ENCODE data around the gene MRPS21. TPM values are rescaled to one million over a fixed set of nuclear protein-coding genes. Genes with fewer than 3 reads are reported as not detected.

MRPS21 gene
- total RNA-seq, 1 experiment from 2014 or later = 62.6 TPM

DNA sequence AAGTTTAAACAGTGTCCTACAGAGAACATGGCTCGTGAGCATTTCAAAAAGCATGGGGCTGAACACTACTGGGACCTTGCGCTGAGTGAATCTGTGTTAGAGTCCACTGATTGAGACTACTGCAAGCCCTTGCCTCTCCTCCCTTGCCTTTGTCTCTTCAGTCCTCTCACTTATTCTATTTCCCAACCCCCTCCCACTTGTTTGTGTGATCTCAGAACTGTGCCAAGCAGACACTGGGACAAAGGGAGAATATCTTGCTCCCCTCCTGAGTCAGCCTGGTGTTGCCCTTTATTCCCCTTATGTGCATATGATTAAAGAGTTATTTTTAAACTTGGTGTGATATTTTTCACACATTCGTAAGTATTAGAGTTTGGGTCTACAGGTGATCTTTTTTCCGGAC is 59.2 kb downstream of the MRPS21 start:
- no peak for DNase-seq
- Histone ChIP-seq H4K20me1 (ENCODE audit: insufficient read depth) (no peaks in the 10 kb centered on the region), H3K4me1 (replicated peaks; ENCODE audit: insufficient read depth) (no peaks in the 10 kb centered on the region), H2AFZ (no peak overlapping the region), H3F3A (ENCODE audit: insufficient read depth, low read depth) (peaks cover 14% of the 10 kb centered on the region; the same call in 1 of the 2 replicates), H3K27ac (no peak overlapping the region), H3K36me3 (ENCODE audit: low read depth) (peaks cover 22% of the 10 kb centered on the region; the same call in 1 of the 2 replicates), H3K79me2 (ENCODE audit: low read depth) (no peaks in the 10 kb centered on the region), H3K9me2 (ENCODE audit: insufficient read depth) (no peaks in the 10 kb centered on the region; the same call in 1 of the 2 replicates), H3K9me3 (ENCODE audit: insufficient read depth, low read depth) (no peaks in the 10 kb centered on the region), H3K4me2 (no peak overlapping the region), H3K4me3 (no peak overlapping the region), H3K27me3 (ENCODE audit: insufficient read depth, low read depth) (no peaks in the 10 kb centered on the region)
- intact Hi-C loops (cut with micrococcal nuclease; ENCODE audit: unreplicated experiment) = no loop called here
- TF ChIP-seq, protein P1, sequence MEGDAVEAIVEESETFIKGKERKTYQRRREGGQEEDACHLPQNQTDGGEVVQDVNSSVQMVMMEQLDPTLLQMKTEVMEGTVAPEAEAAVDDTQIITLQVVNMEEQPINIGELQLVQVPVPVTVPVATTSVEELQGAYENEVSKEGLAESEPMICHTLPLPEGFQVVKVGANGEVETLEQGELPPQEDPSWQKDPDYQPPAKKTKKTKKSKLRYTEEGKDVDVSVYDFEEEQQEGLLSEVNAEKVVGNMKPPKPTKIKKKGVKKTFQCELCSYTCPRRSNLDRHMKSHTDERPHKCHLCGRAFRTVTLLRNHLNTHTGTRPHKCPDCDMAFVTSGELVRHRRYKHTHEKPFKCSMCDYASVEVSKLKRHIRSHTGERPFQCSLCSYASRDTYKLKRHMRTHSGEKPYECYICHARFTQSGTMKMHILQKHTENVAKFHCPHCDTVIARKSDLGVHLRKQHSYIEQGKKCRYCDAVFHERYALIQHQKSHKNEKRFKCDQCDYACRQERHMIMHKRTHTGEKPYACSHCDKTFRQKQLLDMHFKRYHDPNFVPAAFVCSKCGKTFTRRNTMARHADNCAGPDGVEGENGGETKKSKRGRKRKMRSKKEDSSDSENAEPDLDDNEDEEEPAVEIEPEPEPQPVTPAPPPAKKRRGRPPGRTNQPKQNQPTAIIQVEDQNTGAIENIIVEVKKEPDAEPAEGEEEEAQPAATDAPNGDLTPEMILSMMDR (conservative IDR thresholded peaks at IDR 0.05) = no peak
- TF ChIP-seq EZH2 (IDR thresholded peaks at IDR 0.05; ENCODE audit: low read depth) = no peak
- POLR2A ChIA-PET (ENCODE audit: unreplicated experiment) = no interaction called here
- CTCF ChIA-PET = no interaction called here
- no TSS peak for BruUV-seq (replicated peaks)

Other genes with a start within 250 kb of the MRPS21 start
- gene VPS45, start 226.1 kb upstream of the MRPS21 start, total RNA-seq (2021) = 27.8 and 30.3 TPM in 2 replicates
- 1.3 and 2.2 TPM in 2 replicates for gene PLEKHO1, start 143.9 kb upstream of the MRPS21 start, total RNA-seq (2021)
- 63.3 and 63.5 TPM in 2 replicates for gene ANP32E, start 57.7 kb upstream of the MRPS21 start, total RNA-seq (2021)
- 0.95 and 1.7 TPM in 2 replicates for gene CA14, start 36.1 kb upstream of the MRPS21 start, total RNA-seq (2021)
- gene APH1A, start 24.8 kb upstream of the MRPS21 start, total RNA-seq (2021) = 152 and 173 TPM in 2 replicates
- gene C1orf54, start 21.1 kb upstream of the MRPS21 start, total RNA-seq (2021) = 1.4 and 1.8 TPM in 2 replicates
- 11.0 and 16.6 TPM in 2 replicates for gene CIART, start 11.3 kb upstream of the MRPS21 start, total RNA-seq (2021)
- gene PRPF3, start 27.7 kb downstream of the MRPS21 start, total RNA-seq (2021) = 75.7 and 77.1 TPM in 2 replicates
- 24.3 and 36.2 TPM in 2 replicates for gene RPRD2, start 70.3 kb downstream of the MRPS21 start, total RNA-seq (2021)
- 44.8 and 46.0 TPM in 2 replicates for gene TARS2, start 193.6 kb downstream of the MRPS21 start, total RNA-seq (2021)
- 6.3 and 10.3 TPM in 2 replicates for gene ECM1, start 214.2 kb downstream of the MRPS21 start, total RNA-seq (2021)
- 0.94 and 2.1 TPM in 2 replicates for gene FALEC, start 221.9 kb downstream of the MRPS21 start, total RNA-seq (2021)